Lower leg skin (tissue), 4 donors: Measurements from ENCODE around the gene PIM3. TPM values are rescaled to one million over a fixed set of nuclear protein-coding genes. Genes with fewer than 3 reads are reported as not detected.

Source experiments
- DNase-seq, 2 donors: peaks; one replicate each; pipeline ENCODE4 v3.0.0-alpha.2; 2019; ENCODE audit warnings: low spot score in 2 of 2
- H3K4me3 ChIP-seq: fragments of 200-600 bp; sonication (generic); 2 replicates; pipeline ENCODE4 v1.5.1; 2017; ENCODE audit warnings: mild to moderate bottlenecking, low read depth; ENCODE audit not compliant: poor library complexity, severe bottlenecking
- CTCF ChIP-seq, 3 donors: fragments of 450-650 bp; IDR thresholded peaks; one replicate each; pipeline ENCODE4 v1.5.1; 2016; ENCODE audit warnings: antibody characterized with exemption in 3 of 3, mild to moderate bottlenecking in 3 of 3, moderate library complexity in 2 of 3
- POLR2A ChIP-seq, 2 donors: fragments of 450-650 bp; IDR thresholded peaks; one replicate each; pipeline ENCODE4 v1.6.1; 2016 to 2017; ENCODE audit warnings: antibody characterized with exemption in 2 of 2, mild to moderate bottlenecking in 1 of 2, moderate library complexity in 1 of 2
- WGBS, 2 donors: methylation state at CpG; one replicate each; pipeline ENCODE4 v1.1.5; 2018; 5-methylcytosine and 5-hydroxymethylcytosine counted together
- intact Hi-C: fragments of 100-400 bp; cut with DNase I; formaldehyde crosslinking; loops from one replicate; pipeline ENCODE4 v1.15.0; 2023; ENCODE audit warnings: low total_unique reads
- total RNA-seq, 4 donors: library from RNA; depleted of rRNA; stranded (reverse); fragments of >200 nt; gene quantifications; one replicate each; pipeline ENCODE4 v1.1.0, GENCODE V29; 2016

Gene PIM3
- 100 to 1,000 TPM; 149 to 181 (median 163) TPM for total RNA-seq

GRCh38 chr22:49960159-49961004 lies at the start of gene PIM3:
Gene PIM3 (plus strand): TSS chr22:49960772. CDS start chr22:49960948, 176 bp downstream.
- peak within 1 kb of the TSS; percentile 82 for H3K4me3 ChIP-seq
- WGBS, 2 donors: 1% methylated on average over 25 to 38 of the region's 137 CpGs
- TF ChIP-seq POLR2A (IDR thresholded peaks at IDR 0.05) (peak in 1 of 2 donors; percentile 22), CTCF (IDR thresholded peaks at IDR 0.05) (no peak)
- intact Hi-C loops: no loop called here
- peak; percentile 94 to 99 for DNase-seq

GRCh38 chr22:49911881-49912625 lies 48.5 kb upstream of the PIM3 start:
- no peak overlapping the region for H3K4me3 ChIP-seq
- TF ChIP-seq CTCF (IDR thresholded peaks at IDR 0.05): no peak
- no peak for TF ChIP-seq POLR2A (IDR thresholded peaks at IDR 0.05)
- 90 to 93% methylated on average over 26 to 28 of the region's 30 CpGs for WGBS, 2 donors
- DNase-seq: no peak
- intact Hi-C loops: loop anchor here (10.0 kb wide), 1 partner anchor 127 kb away; no protein-coding TSS in a partner anchor

- DNase-seq: no peak
Measured at GRCh38 chr22:49913026-49913425, 47.5 kb upstream of the PIM3 start.

GRCh38 chr22:49913446-49913845 lies 47.1 kb upstream of the PIM3 start:
- 97 to 98% methylated on average over 14 of the region's 14 CpGs for WGBS, 2 donors
- no peak for DNase-seq
- no peak overlapping the region for H3K4me3 ChIP-seq
- TF ChIP-seq CTCF (IDR thresholded peaks at IDR 0.05): no peak
- no peak for TF ChIP-seq POLR2A (IDR thresholded peaks at IDR 0.05)
- intact Hi-C loops: loop anchor here (10.0 kb wide), 1 partner anchor 129 kb away; no protein-coding TSS in a partner anchor

More at GRCh38 chr22:49913026-49913425, 47.5 kb upstream of the PIM3 start:
- TF ChIP-seq CTCF (IDR thresholded peaks at IDR 0.05): no peak
- TF ChIP-seq POLR2A (IDR thresholded peaks at IDR 0.05): no peak
- WGBS, 2 donors: 91 to 95% methylated on average over 14 of the region's 14 CpGs
- H3K4me3 ChIP-seq: no peak overlapping the region
- intact Hi-C loops: loop anchor here (10.0 kb wide), 1 partner anchor 128 kb away; no protein-coding TSS in a partner anchor

- TF ChIP-seq POLR2A (IDR thresholded peaks at IDR 0.05) (no peak), CTCF (IDR thresholded peaks at IDR 0.05) (no peak)
- H3K4me3 ChIP-seq: no peak overlapping the region
- intact Hi-C loops: loop anchor here (10.0 kb wide), 1 partner anchor 129 kb away; no protein-coding TSS in a partner anchor
- DNase-seq: no peak
- WGBS, 2 donors: 87 to 90% methylated on average over 12 of the region's 12 CpGs
Measured at GRCh38 chr22:49914256-49914655, 46.3 kb upstream of the PIM3 start.
